Measurements from ENCODE around the gene RAB3B.
"Not testable (repeated sequence)": the region's sequence is repeated elsewhere in the genome, so short reads cannot be mapped to it uniquely, and the experiment has no call there.

RAB3B gene, protein sequence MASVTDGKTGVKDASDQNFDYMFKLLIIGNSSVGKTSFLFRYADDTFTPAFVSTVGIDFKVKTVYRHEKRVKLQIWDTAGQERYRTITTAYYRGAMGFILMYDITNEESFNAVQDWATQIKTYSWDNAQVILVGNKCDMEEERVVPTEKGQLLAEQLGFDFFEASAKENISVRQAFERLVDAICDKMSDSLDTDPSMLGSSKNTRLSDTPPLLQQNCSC

DNA sequence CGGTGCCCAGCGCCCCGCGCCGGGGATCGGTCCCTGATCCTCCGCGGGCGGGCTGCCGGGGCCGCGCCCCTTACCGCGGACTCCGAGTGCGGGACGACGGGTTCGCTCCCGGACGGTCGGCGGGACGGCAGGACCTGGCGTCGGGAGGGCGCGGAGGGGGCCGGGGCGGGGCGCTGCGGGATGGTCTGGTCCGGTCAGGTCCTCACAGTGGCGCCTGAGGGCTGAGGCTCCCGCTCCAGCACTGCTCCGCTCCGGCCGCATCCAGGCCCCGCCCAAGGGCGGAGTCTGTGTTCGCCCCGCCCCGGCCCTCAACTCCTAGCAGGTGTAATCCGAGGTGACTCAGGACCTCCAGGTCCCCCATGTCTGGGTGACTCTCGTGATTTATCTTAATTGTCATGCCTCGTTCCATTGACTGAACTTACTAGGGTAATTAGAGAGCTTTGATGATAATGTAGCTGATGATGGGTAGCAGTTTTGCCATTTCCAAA is at the start of gene RAB3B:
Gene RAB3B, minus strand, starts transcription at position 223 of the 488 bp plus-strand sequence. CDS start 13,583 bp downstream, outside the sequence.
- peak; percentile 65 for DNase-seq (ENCODE audit: low read depth)

DNA sequence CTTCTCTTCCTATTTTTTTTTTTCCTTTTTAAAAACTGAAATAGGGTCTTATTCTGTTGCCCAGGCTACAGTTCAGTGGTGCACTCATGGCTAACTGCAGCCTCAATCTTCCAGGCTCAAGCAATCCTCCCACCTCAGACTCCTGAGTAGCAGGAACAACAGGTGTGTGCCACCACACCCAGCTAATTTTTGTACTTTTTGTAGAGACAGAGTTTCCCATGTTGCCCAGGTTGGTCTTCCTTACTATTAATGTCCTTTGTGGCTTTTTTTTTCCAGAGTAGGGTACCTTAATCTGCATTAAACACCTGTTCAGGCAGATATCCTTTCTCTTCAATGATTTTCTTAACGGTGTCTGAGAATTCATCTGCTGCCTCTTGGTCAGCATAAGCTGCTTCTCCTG is 47.4 kb upstream of the RAB3B start:
- DNase-seq (ENCODE audit: low read depth), result no peak

DNA sequence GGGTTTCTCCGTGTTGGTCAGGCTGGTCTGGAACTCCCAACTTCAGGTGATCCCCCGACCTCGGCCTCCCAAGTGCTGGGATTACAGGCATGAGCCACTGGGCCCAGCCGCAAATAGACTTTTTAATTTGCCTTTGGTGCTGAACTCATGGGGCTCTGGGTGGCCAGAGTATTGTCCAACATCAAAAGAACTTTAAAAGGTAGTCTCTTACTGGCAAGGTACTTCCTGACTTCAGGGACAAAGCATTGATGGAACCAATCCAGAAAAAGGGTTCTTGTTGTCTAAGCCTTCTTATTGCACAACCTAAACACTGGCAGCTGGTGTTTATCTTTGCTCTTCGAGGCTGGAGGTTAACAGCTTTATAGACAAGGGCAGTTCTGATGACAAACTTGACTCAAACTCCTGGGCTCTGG is 46.9 kb upstream of the RAB3B start:
- no peak for DNase-seq (ENCODE audit: low read depth)

DNA sequence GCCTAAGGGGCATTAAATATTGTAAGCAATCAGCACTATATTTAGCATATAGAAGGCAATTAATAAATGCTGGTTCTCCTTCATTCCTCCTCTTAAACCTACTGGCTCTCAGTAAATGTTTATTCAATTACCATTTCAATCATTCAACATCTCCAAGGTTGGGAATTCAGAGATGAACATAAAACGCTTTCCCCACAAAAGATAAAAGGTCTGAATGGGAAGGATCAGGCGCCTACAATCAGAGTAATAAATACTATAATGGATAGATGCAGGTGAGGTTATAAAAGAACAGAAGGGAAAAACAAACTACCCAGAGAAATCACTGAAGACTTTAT is 43.5 kb upstream of the RAB3B start:
- DNase-seq (ENCODE audit: low read depth), result no peak

DNA sequence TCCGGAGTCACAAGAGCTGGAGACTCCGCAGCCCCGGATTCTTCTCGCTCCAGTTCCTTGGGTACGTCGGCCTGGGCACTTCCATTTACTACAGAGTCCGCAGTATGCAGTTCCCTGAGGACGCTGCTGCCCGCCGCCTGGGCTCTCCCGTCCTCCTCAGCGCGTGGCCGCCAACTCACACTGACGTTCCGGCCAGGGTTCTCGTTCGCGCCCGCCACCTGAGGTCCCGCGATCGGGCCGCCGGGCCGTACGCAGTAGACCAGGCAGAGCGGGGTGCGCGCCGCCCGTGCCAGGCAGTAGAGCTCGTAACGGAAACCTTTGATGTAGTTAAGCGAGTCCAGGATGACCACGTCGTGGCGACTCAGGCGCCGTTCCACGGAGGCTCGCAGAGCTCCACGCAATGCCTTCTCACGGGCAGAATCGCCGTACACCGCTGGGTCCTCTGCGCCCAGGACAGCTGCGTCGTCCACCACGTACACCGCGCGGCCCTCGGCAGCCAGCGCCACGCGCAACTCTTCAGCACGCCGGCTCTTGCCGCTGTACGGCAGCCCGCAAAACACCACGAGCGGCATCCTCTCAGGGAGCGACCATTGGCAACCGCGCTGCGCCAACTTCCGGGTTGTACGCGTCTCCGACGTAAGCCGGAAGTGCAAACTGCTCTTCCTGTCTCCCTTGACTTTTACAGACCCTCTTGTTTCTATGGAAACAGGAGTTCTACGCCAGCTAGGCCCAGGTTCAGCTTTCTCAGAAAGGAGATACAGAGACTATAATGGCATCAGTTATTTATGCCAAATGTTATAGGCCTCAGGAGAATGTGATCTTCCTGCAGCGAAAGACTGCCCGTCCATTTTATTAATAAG is 42.9 kb upstream of the RAB3B start, which contains the start of gene KTI12:
Gene KTI12, minus strand, starts transcription at position 621 of the 860 bp plus-strand sequence. Its CDS starts 49 bp downstream, at position 572.
- DNase-seq (ENCODE audit: low read depth), result peak; percentile 71

DNA sequence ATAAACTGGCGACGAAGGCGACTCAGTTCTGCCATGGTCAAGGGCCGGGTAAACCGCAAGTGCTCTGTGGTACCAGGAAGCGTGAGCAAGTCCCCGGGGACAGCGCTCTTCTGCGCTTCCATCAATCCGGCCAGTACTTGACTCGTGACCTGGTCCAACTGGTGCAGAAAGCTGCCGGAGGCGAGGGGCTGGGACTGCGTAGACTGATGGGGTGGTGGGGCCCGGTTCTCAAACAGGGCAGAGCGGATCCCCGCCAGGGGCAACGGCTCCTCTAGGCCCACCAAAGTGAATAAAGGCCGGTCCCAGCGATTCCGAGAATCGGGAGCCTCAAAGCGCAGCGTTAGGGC is 42.3 kb upstream of the RAB3B start:
- DNase-seq (ENCODE audit: low read depth), result no peak

DNA sequence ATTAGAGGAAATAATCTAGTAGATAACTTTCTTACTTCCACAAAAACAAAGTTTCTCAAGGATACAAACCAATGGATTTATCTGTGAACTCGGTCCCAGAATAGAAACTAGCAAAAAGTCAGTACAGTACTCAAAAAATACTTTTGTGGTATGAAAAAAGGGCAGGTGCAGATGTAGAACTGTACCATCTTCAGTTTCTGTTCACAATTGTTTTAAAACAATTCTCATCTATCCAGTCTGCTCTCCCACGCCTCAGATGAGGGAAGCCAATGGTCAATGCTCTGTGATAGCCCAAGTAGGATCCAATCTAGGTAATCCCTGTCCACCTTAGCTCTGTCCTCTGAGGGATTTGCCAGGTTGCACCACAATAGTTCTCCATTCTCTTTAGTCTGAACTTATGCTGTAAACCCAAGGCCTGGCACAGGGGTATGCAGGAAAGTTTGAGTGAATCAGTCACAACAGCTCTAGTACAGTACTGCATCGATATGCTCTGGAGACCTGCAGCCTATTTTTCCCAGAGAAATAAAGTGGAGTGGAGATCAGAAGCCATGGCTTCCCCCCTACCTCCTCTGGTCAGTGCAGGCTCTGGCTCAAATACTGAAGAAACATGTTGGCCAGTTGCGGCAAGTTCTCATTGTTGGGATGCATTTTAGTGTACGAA is 41.8 kb upstream of the RAB3B start:
- no peak for DNase-seq (ENCODE audit: low read depth)

DNA sequence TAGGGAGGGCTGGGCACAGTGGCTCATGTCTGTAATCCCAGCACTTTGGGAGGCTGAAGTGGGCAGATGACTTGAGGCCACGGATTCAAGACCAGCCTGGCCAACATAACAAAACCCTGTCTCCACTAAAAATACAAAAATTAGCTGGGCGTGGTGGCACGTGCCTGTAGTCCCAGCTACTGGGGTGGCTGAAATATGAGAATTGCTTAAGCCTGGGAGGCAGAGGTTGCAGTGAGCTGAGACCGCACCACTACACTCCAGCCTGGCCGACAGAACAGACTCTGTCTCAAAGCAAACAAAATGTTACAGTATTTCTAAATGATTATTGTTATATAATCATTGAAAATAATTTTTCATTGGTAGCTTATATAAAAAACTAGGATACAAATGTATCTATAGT is 38.3 kb upstream of the RAB3B start:
- not testable (repeated sequence) for DNase-seq (ENCODE audit: low read depth)

DNA sequence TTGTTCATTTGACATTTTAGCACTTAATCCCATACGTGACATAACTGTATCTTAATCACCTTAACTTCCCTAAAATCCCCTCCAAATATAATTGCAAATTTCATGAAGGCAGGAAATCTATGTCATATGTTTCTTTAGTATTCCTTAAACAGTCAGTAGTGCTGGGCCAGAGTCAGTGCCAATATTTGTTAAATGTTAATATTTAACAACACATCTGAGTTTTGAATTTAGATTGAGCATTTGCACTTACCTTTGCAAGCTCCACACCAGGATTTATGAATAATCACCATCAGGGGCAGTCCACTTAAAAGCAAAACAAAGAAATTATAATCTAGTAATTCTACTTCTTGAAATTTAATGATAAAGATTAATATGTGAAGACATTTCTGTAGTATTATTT is 37.8 kb upstream of the RAB3B start:
- no peak for DNase-seq (ENCODE audit: low read depth)

DNA sequence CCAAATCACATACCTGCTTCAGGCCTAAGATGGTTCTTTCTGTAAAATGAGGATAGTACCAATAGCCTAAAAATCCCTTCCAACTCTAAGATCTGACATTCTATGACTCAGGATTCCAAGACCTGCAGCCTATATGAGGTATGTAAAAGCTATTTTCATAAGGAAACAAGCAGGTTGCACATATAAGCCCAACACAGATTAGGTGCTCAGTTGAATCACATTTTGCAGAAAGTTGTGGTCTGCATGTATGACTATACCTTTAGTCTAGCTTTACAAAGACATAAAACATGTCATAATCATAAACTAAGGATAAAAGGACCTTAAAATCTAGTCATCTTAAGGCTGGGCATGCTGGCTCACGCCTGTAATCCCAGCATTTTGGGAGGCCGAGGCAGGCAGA is 35.8 kb upstream of the RAB3B start:
- DNase-seq (ENCODE audit: low read depth), result no peak

DNA sequence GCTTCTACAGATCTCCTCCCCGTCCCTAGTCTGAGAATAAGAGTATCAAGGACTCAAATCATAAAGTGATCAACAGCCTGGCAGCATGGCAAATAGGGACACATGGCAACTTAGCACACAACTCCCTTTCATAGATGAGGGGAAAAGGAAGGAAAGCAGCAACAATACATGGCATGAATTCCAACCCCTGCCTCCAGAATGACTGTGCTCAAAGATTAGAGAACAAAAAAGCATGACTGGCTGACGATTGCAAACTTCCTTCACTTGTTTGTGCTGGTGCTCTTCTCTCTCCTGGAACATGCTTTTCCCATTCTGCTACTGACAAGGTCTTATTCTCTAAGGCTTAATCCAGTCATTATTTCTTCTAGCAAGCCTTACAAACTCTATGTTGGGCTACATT is 31.6 kb upstream of the RAB3B start:
- DNase-seq (ENCODE audit: low read depth), result no peak

DNA sequence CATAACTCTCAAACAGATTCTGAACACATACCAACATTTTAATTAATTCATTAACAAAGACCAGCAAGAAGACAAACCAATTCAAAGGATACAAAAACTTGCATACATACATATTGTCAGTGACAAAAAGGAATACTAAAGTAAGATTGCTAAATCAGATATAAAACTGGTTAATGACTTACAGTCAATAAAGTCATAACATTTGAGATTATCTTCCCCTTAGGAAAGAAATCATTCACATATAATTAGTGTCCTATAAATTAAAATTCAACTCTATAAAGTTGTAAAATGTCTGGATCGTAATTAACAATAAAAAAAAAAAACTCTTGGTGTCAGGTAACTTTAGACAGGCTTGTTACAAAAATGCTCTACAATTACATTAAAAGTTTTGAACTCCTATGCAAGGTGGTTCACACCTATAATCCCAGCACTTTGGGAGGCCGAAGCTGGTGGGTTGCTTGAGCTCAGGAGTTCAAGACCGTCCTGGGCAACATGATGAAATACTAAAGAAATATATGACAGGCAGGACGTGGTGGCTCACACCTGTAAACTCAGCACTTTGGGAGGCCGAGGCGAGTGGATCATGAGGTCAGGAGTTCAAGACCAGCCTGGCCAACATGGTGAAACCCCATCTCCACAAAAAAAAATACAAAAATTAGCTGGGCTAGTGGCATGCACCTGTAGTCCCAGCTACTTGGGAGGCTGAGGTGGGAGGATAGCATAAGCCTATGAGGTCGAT is 17.7 kb upstream of the RAB3B start:
- DNase-seq (ENCODE audit: low read depth), result no peak

DNA sequence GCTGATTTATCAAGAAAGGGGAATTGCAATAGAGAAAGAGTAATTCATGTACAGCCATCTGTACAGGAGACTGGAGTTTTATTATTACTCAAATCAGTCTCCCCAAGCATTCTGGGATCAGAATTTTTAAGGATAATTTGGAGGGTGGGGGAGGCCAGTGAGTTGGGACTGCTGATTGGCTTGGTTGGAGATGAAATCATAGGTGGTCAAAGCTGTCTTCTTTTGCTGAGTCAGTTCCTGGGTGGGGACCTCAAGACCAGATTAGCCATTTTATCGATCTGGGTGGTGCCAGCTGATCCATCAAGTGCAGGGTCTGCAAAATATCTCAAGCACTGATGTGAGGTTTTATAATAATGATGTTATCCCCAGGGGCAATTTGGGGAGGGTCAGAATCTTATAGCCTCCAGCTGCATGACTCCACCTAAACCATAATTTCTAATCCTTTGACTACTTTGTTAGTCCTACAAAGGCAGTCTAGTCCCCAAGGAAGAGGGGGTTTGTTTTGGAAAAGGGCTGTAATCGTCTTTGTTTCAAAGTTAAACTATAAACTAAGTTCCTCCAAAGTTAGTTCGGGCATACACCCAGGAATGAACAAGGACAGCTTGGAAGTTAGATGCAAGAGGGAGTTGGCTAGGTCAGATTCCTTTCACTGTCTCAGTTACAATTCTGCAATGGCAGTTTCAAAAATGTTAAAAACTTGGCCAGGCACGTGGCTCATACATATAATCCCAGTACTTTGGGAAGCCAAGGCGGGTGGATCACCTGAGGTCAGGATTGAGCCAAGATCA is 16.9 kb upstream of the RAB3B start:
- DNase-seq (ENCODE audit: low read depth), result no peak

DNA sequence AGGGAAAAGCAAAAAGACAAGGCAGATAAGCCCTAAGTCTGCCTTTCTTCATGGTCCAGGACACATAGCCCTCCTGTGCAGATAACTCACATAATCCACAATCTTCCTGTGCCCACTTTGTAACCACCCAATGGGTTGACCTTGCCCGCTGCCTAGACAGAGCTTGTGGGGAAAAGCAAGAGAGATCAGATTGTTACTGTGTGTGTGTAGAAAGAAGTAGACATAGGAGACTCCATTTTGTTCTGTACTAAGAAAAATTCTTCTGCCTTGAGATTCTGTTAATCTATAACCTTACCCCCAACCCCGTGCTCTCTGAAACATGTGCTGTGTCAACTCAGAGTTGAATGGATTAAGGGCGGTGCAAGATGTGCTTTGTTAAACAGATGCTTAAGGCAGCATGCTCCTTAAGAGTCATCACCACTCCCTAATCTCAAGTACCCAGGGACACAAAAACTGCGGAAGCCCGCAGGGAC is 15.6 kb upstream of the RAB3B start:
- DNase-seq (ENCODE audit: low read depth), result not testable (repeated sequence)

DNA sequence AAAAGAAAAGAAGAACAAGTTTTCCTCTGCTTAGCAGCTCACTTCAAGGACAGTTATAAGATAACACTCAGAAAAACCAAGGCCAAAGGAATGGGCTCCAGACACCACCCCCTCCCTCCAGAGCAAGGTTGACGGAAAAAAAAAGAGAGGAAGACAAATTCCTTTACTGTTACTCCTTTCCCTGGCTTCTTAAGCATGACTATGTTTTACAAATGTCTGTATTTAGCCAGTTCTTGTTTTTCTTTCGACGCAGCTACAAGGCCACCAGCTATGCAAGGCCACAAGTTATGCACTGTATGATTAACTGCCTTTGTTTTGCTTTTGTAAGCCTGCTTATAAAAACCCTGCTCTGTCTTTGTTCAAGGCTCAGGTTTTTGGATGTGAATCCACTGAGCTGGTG is 15.0 kb upstream of the RAB3B start:
- not testable (repeated sequence) for DNase-seq (ENCODE audit: low read depth)

DNA sequence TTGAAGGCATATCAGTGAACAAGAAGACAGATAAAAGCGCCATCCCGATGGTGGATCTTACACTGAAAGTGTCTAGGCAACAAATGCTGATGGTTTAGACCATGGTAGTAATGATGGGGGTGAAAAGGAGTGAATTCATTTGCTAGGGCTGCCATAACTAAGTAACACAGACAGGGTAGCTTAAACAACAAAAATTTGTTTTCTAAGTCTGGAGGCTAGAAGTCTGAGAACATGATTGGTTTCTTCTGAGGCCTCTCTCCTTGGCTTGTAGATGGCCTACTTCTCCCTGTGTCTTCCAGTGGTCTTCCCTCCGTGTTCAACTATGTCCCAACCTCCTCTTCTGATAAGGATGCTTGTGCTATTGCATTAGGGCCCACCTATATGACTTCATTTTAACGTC is 13.4 kb upstream of the RAB3B start:
- DNase-seq (ENCODE audit: low read depth), result no peak

DNA sequence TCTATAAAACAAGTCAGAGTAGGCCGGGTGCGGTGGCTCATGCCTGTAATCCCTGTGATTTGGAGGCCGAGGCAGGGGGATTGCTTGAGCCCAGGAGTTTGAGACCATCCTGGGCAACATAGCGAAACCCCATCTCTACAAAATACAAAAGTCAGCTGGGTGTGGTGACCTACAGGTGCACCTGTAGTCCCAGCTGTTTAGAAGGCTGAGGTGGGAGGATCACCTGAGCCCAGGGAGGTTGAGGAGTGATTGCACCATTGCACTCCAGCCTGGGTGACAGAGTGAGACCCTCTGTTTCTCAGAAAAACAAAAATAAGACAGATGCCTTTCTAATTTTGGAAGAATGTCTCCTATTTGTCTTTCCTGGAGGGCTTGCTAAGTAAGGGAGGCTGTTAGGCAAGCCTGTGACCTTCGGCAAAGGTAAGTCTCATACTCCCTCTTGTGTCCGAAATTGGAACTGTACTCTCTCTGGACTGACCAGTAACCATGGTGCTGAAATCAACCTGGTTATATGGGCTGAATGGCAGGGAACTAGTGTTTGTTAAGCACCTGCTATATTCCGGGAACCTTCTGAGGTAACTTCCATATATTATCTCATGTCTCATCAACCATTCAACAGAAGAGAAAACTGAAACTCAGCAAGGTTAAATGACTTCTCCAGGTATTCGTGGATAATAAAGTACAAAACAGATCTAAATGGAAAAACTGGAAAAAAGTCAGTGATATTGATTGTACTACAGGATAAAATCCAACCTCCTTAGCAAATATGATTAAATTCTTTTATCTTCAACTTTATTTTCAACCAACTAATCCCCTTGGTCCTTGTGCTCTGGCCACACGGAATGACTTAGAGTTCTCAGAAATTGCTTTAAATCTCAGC is 11.8 kb upstream of the RAB3B start:
- DNase-seq (ENCODE audit: low read depth), result peak; percentile 24

DNA sequence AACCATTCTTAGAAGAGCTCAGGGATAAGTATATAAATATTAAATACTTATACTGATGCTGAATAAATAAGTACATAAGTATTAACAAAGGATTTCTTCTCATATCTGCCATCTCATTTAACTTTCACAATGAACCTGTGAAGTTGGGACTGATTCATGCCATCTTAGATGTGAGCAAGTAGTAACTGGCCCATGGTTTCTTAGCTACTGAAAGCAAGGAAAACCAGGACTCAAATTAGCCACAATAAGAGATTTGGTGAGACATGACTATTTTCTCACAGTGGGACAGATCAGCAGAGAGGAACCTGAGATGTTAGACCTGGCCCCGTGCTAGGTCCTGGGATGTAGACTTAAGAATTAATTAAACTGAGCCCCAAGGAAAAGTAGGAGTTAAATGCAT is 8.2 kb upstream of the RAB3B start:
- DNase-seq (ENCODE audit: low read depth), result no peak

DNA sequence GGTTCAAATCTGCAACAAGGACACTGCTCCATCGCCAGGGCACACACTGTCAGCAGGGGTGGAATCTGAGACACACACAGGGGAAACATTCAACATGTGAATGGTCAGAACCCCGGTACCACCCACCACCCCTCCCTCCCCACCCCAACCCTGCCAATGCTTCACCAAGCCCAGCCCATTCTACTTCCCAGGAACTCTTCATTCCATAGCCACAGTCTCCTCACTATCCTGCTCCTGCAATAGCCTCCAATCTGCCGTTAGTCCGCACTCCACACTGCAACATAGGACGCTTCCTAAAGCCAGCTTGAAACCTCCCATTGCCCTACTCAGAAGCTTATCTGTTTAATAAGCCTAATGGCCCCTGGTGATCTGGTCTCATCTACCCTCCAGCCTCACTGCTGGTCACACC is 7.5 kb upstream of the RAB3B start:
- DNase-seq (ENCODE audit: low read depth), result no peak

Measured in stimulated activated CD8-positive, alpha-beta memory T cell treated with anti-CD3 and anti-CD28 coated beads, Interleukin-15, amount 100 ng/mL, for 1 hour (primary cell).